GM12892 (cell line): ENCODE data around the gene PARD3.

ENCODE experiments used
- DNase-seq: peaks from one replicate; pipeline ENCODE4 v3.0.0; 2011; ENCODE audit not compliant: insufficient read length
- FAIRE-seq: peaks from 2 replicates; lab custom pipeline; 2011; peaks lifted over from hg19 to GRCh38; lab: Jason Lieb, UNC
- POLR2A ChIP-seq: IDR thresholded peaks from 2 replicates; pipeline ENCODE4 v1.6.1; 2011; ENCODE audit warnings: low read depth, low read length, control low read depth
- POLR2AphosphoS5 ChIP-seq: IDR thresholded peaks from 2 replicates; pipeline ENCODE4 v1.6.1; 2011; ENCODE audit warnings: low read depth, low read length, control low read depth
- TAF1 ChIP-seq: IDR thresholded peaks from 2 replicates; pipeline ENCODE4 v1.6.1; 2011; ENCODE audit warnings: low read depth, mild to moderate bottlenecking, control low read depth, low read length, borderline replicate concordance

Gene PARD3

DNA sequence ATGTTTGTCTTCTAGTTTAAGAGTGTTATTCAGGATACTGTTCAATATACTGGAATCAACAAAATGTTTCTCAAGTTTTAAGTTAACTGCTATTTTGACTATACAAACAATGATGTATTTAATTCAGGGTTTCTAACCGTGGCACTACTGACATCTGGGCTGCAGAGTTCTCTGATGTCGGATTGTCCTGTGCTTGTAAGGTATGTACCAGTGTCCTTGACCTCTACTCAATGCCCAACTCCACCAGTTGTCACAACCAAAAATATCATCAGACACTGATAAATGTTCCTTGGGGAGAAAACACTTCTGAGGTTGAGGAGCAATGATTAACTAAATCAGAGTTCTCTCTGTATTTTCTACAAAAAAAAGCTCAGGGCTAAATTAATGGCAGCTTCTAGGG lies 301.5 kb downstream of the PARD3 start:
- no peak for FAIRE-seq
- TF ChIP-seq TAF1 (no peak), POLR2AphosphoS5 (no peak)
- no peak for DNase-seq

GRCh38 chr10:34507217-34507616 lies 307.9 kb downstream of the PARD3 start:
- TF ChIP-seq POLR2A: no peak
- no peak for TF ChIP-seq TAF1
- no peak for TF ChIP-seq POLR2AphosphoS5
- FAIRE-seq (no peak), DNase-seq (no peak)

- no peak for DNase-seq
- no peak for TF ChIP-seq TAF1
- no peak for TF ChIP-seq POLR2A
- no peak for TF ChIP-seq POLR2AphosphoS5
- no peak for FAIRE-seq
These were observed 308.3 kb downstream of the PARD3 start for GRCh38 chr10:34506786-34507185.

DNA sequence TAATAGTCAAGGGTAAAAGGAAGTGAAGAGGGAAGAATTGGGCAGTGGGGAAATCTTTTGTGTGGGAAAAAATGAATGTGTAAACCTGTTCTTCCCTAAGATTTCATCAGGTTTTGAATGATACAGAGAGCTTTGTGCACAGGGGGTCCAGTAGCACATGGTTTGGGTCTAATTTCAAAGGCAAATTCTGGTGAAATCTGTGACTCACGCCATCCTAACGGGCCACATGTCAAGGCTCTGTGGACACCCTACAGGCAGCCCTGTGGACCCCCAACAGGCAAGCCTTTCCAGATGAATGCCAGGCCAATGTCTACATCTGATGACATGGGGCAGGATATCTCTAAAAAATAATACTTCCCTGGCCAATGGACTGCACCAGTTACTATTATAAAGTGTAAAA lies 309.8 kb downstream of the PARD3 start:
- TF ChIP-seq POLR2AphosphoS5 (no peak), TAF1 (no peak), POLR2A (no peak)
- no peak for FAIRE-seq

GRCh38 chr10:34504534-34504933 lies 310.6 kb downstream of the PARD3 start:
- FAIRE-seq (no peak), DNase-seq (no peak)
- TF ChIP-seq TAF1 (no peak), POLR2AphosphoS5 (no peak), POLR2A (no peak)

More for the DNA sequence above, 309.8 kb downstream of the PARD3 start:
- no peak for DNase-seq

- DNase-seq (no peak), FAIRE-seq (no peak)
- TF ChIP-seq POLR2A (no peak), POLR2AphosphoS5 (no peak), TAF1 (no peak)
These were observed 311.4 kb downstream of the PARD3 start for GRCh38 chr10:34503704-34504103.

GRCh38 chr10:34499612-34500279 lies 315.4 kb downstream of the PARD3 start:
- no peak for TF ChIP-seq POLR2A
- no peak for TF ChIP-seq POLR2AphosphoS5
- TF ChIP-seq TAF1: no peak
- FAIRE-seq (no peak), DNase-seq (no peak)

- FAIRE-seq: no peak
- TF ChIP-seq POLR2A (no peak), POLR2AphosphoS5 (no peak), TAF1 (no peak)
- no peak for DNase-seq
These were observed 316.3 kb downstream of the PARD3 start for GRCh38 chr10:34498821-34499220.

- FAIRE-seq (no peak), DNase-seq (no peak)
- no peak for TF ChIP-seq POLR2A
- no peak for TF ChIP-seq POLR2AphosphoS5
- TF ChIP-seq TAF1: no peak
These were observed 319.2 kb downstream of the PARD3 start for GRCh38 chr10:34495938-34496337.

GRCh38 chr10:34494012-34494411 lies 321.1 kb downstream of the PARD3 start:
- TF ChIP-seq POLR2A: no peak
- no peak for TF ChIP-seq TAF1
- TF ChIP-seq POLR2AphosphoS5: no peak
- no peak for DNase-seq
- no peak for FAIRE-seq

DNA sequence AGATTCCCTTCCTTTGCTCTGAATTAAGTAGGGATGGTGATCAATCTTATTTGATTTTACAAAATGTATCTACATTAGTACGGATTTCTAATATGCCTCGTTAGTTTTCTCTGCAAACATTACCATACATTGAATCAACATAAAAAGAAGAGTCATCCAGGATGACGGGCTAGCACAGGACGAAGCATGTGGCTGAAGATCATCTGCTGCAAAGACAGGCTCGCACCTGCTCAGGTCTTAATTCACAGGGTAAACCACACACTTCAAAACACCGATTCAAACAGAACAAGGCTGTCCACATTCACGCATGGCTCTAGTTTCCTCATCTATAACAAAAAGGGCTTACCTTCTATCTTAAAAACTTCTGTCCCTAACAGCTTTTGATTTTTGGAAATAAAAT lies 323.0 kb downstream of the PARD3 start:
- TF ChIP-seq POLR2A (no peak), TAF1 (no peak), POLR2AphosphoS5 (no peak)
- FAIRE-seq (no peak), DNase-seq (no peak)

DNA sequence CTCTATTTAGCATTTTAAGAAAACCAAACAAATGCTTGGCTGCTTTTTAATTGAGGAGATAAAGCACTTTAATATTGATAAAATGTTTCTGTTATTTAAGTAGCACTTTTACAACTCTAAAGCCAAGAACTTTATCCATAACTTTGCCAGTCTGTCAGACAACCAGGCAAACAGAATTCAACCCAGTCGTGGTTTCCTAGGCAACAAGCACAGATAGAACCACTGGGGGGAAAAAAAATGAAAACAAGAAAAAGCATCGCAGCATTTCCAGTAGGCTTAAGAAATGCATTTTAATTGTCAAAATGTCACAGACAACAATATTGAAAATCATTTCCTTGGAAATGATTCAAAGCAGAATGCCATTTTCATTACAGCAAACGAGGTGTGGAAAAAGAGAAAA lies 323.4 kb downstream of the PARD3 start:
- FAIRE-seq (no peak), DNase-seq (no peak)
- TF ChIP-seq POLR2A (no peak), TAF1 (no peak)
